HCT116 (cell line): ENCODE data around the gene PHYH. TPM values are rescaled to one million over a fixed set of nuclear protein-coding genes. Genes with fewer than 3 reads are reported as not detected.

Source experiments
- ATAC-seq: fragments of 200-7000 bp; cut with Tn5 transposase; 2 replicates; pipeline ENCODE4 v1.9.1; 2020; ENCODE audit warnings: mild to moderate bottlenecking, moderate library complexity
- BruUV-seq: library from RNA; stranded (reverse); fragments of 400-500 nt; replicated peaks from 2 replicates; lab custom pipeline; 2021; lab: Mats Ljungman, UMichigan
- CTCF ChIA-PET: fragments of 300-600 bp; sonication (Branson Sonifier 250); formaldehyde crosslinking; loops from one replicate; lab custom pipeline; 2021; ENCODE audit warnings: antibody characterized with exemption; lab: Charles Lee
- POLR2A ChIA-PET: fragments of 300-600, 350-600 bp; sonication (Branson Sonifier 250); formaldehyde crosslinking; loops from one replicate; lab custom pipeline; 2021; ENCODE audit warnings: antibody characterized with exemption; lab: Charles Lee
- RAD21 ChIA-PET, 2 experiments: fragments of 300-600 bp; sonication (Branson Sonifier 250); formaldehyde crosslinking; loops; one replicate each; lab custom pipeline; 2023; ENCODE audit warnings: low total read pairs in 2 of 2; ENCODE audit not compliant: uncharacterized antibody in 2 of 2, unreplicated experiment in 2 of 2, low non-redundant PET in 1 of 2; lab: Charles Lee
- DNase-seq: peaks from one replicate; pipeline ENCODE4 v3.0.0-alpha.2; 2010; ENCODE audit warnings: low read depth, low spot score
- H2AFZ ChIP-seq: fragments of 200-600 bp; shearing (Covaris generic), sonication (generic); 2 replicates; pipeline ENCODE4 v1.6.1; 2017; ENCODE audit warnings: low read depth, mixed run types, mixed read lengths, antibody characterized with exemption, low read length; ENCODE audit not compliant: poor library complexity, severe bottlenecking
- H3K27ac ChIP-seq: 2 replicates; pipeline ENCODE4 v1.5.1; 2012; ENCODE audit warnings: low read depth, low read length
- H3K27me3 ChIP-seq: fragments of 200-600 bp; sonication (generic); 2 replicates; pipeline ENCODE4 v1.6.1; 2016; ENCODE audit warnings: mixed run types, low read length, mixed read lengths; ENCODE audit not compliant: insufficient read depth
- H3K36me3 ChIP-seq, 2 experiments: fragments of 200-500 bp in 1 of 2; fragments of 200-600 bp in 1 of 2; sonication (Bioruptor generic) in 1 of 2; sonication (generic) in 1 of 2; 2 replicates each; pipeline versions ENCODE4 v1.5.1 to v1.6.1; 2014 to 2016; ENCODE audit warnings: low read length in 2 of 2, inconsistent platforms in 1 of 2, mixed read lengths in 1 of 2, mixed run types in 1 of 2; ENCODE audit not compliant: insufficient read depth in 2 of 2, control insufficient read depth in 1 of 2
- H3K4me1 ChIP-seq, 2 experiments: fragments of 200-600 bp in 1 of 2; sonication (generic) in 1 of 2; 2 replicates each; pipeline versions ENCODE4 v1.5.1 to v1.6.1; 2012 to 2017; ENCODE audit warnings: low read length in 2 of 2, inconsistent platforms in 1 of 2, mild to moderate bottlenecking in 1 of 2, mixed read lengths in 1 of 2, mixed run types in 1 of 2, moderate library complexity in 1 of 2; ENCODE audit not compliant: insufficient read depth in 2 of 2, control insufficient read depth in 1 of 2
- H3K4me2 ChIP-seq: fragments of 200-600 bp; sonication (generic); 2 replicates; pipeline ENCODE4 v1.6.1; 2017; ENCODE audit warnings: mixed run types, low read length, mixed read lengths
- H3K4me3 ChIP-seq, 2 experiments: fragments of 200-600 bp in 1 of 2; sonication (generic) in 1 of 2; replicated peaks in 1 of 2; 2 replicates each; pipeline ENCODE4 v1.5.1; 2011 to 2016; ENCODE audit warnings: low read length in 2 of 2, control low read depth in 1 of 2, low read depth in 1 of 2, mild to moderate bottlenecking in 1 of 2, mixed read lengths in 1 of 2, mixed run types in 1 of 2
- H3K79me2 ChIP-seq: fragments of 200-600 bp; sonication (generic); 2 replicates; pipeline ENCODE4 v1.6.1; 2017; ENCODE audit warnings: mild to moderate bottlenecking, mixed run types, low read length, moderate library complexity, mixed read lengths; ENCODE audit not compliant: insufficient read depth
- H3K9ac ChIP-seq: fragments of 200-600 bp; sonication (generic); 2 replicates; pipeline ENCODE4 v1.6.1; 2016; ENCODE audit warnings: low read length, mixed read lengths
- H3K9me2 ChIP-seq: fragments of 200-600 bp; sonication (generic), shearing (Covaris generic); 2 replicates; pipeline ENCODE4 v1.6.1; 2017; ENCODE audit warnings: mixed run types, mild to moderate bottlenecking, moderate library complexity; ENCODE audit not compliant: insufficient read depth
- H3K9me3 ChIP-seq, 2 experiments: fragments of 200-500 bp in 1 of 2; fragments of 200-600 bp in 1 of 2; sonication (Bioruptor generic) in 1 of 2; sonication (generic) in 1 of 2; 2 replicates each; pipeline ENCODE4 v1.6.1; 2014 to 2017; ENCODE audit warnings: low read length in 2 of 2, mixed read lengths in 2 of 2, inconsistent platforms in 1 of 2, low read depth in 1 of 2, mild to moderate bottlenecking in 1 of 2, mixed run types in 1 of 2, moderate library complexity in 1 of 2; ENCODE audit not compliant: control insufficient read depth in 1 of 2, insufficient read depth in 1 of 2
- H4K20me1 ChIP-seq: fragments of 200-600 bp; sonication (generic), shearing (Covaris generic); 2 replicates; pipeline ENCODE4 v1.6.1; 2017; ENCODE audit warnings: mixed run types, mild to moderate bottlenecking, moderate library complexity; ENCODE audit not compliant: insufficient read depth
- CEBPB ChIP-seq: IDR thresholded peaks from 2 replicates; pipeline ENCODE4 v1.6.1; 2012; ENCODE audit warnings: low read depth
- RAD21 ChIP-seq: IDR thresholded peaks from 2 replicates; pipeline ENCODE4 v1.6.1; 2012; ENCODE audit warnings: low read depth, mild to moderate bottlenecking
- SRF ChIP-seq: IDR thresholded peaks from 2 replicates; pipeline ENCODE4 v1.6.1; 2012; ENCODE audit warnings: low read depth
- TCF7L2 ChIP-seq: IDR thresholded peaks from 2 replicates; pipeline ENCODE4 v1.7.0; 2011; ENCODE audit warnings: borderline replicate concordance, inconsistent platforms; ENCODE audit not compliant: insufficient read depth, insufficient read length; ENCODE audit errors: extremely low read depth
- YY1 ChIP-seq: IDR thresholded peaks from 2 replicates; pipeline ENCODE4 v1.6.1; 2011; ENCODE audit warnings: low read length, low read depth, moderate library complexity, mild to moderate bottlenecking; ENCODE audit not compliant: insufficient replicate concordance; ENCODE audit errors: extremely low read depth
- ZFX ChIP-seq: fragments of 450-650 bp; IDR thresholded peaks from 2 replicates; pipeline ENCODE4 v1.6.1; 2017
- intact Hi-C: fragments of 100-400 bp; cut with micrococcal nuclease; formaldehyde crosslinking; loops from 2 replicates; pipeline ENCODE4 v1.10.0; 2022
- total RNA-seq: library from RNA; stranded (reverse); gene quantifications from one replicate; pipeline ENCODE4 v1.2.1, GENCODE V29; 2021; ENCODE audit not compliant: unreplicated experiment
- TF ChIP-seq, protein P1 (sequence below): IDR thresholded peaks from 2 replicates; pipeline ENCODE4 v1.6.1; 2012
- TF ChIP-seq, protein P2 (sequence below): IDR thresholded peaks from 2 replicates; pipeline ENCODE4 v1.6.1; 2012; ENCODE audit warnings: low read depth

Gene PHYH
- total RNA-seq, 1 experiment from 2014 or later, result 15.3 TPM

DNA sequence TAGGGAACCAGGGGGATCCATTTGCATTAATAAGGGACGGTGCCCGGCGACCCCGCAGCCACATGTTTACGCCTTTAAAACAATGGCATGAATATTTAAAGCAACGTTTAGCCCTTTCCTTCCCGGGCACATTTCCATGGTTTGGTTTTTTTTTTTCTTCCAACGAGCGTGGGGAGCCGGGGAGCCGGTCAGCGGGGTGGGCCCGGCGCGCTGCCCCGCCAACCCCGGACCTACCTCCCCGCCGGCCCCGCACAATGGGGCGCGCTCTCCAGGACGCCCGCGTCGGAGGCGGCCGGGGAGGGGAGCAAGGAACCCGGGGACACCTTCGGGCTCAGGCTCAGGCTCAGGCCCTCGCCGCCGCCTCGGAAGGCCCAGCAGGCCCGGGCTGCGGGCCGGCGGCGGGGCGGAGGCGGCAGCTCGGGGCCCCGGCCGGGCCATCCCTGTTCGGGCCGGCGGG lies 47.2 kb upstream of the PHYH start:
- intact Hi-C loops, result loop anchor here (5.0 kb wide), 1 partner anchor 185 kb away; the partner anchor contains the start of gene MCM10
- peak overlapping the region; percentile 95 for H3K9ac ChIP-seq
- TF ChIP-seq CEBPB (no peak), RAD21 (no peak), YY1 (no peak), TCF7L2 (no peak), ZFX (peak; percentile 97), SRF (no peak)
- TF ChIP-seq, protein P1, sequence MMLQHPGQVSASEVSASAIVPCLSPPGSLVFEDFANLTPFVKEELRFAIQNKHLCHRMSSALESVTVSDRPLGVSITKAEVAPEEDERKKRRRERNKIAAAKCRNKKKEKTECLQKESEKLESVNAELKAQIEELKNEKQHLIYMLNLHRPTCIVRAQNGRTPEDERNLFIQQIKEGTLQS, result no peak
- TF ChIP-seq, protein P2, sequence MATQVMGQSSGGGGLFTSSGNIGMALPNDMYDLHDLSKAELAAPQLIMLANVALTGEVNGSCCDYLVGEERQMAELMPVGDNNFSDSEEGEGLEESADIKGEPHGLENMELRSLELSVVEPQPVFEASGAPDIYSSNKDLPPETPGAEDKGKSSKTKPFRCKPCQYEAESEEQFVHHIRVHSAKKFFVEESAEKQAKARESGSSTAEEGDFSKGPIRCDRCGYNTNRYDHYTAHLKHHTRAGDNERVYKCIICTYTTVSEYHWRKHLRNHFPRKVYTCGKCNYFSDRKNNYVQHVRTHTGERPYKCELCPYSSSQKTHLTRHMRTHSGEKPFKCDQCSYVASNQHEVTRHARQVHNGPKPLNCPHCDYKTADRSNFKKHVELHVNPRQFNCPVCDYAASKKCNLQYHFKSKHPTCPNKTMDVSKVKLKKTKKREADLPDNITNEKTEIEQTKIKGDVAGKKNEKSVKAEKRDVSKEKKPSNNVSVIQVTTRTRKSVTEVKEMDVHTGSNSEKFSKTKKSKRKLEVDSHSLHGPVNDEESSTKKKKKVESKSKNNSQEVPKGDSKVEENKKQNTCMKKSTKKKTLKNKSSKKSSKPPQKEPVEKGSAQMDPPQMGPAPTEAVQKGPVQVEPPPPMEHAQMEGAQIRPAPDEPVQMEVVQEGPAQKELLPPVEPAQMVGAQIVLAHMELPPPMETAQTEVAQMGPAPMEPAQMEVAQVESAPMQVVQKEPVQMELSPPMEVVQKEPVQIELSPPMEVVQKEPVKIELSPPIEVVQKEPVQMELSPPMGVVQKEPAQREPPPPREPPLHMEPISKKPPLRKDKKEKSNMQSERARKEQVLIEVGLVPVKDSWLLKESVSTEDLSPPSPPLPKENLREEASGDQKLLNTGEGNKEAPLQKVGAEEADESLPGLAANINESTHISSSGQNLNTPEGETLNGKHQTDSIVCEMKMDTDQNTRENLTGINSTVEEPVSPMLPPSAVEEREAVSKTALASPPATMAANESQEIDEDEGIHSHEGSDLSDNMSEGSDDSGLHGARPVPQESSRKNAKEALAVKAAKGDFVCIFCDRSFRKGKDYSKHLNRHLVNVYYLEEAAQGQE, result no peak
- H3K4me1 ChIP-seq, result peaks cover 15 to 28% of the 10 kb centered on the region in 2 experiments; a peak in 3 of 4 replicates
- no peaks in the 10 kb centered on the region for H3K9me3 ChIP-seq
- H3K4me2 ChIP-seq, result peak overlapping the region; percentile 77
- BruUV-seq, result no TSS peak
- H3K79me2 ChIP-seq, result peaks cover 48% of the 10 kb centered on the region
- peaks cover 0 to 4% of the 10 kb centered on the region in 2 experiments; a peak in 2 of 4 replicates for H3K36me3 ChIP-seq
- RAD21 ChIA-PET, result no interaction called here
- H2AFZ ChIP-seq, result no peak overlapping the region
- POLR2A ChIA-PET, result no interaction called here
- no peak for DNase-seq
- no peaks in the 10 kb centered on the region for H3K9me2 ChIP-seq
- H3K27me3 ChIP-seq, result no peaks in the 10 kb centered on the region
- CTCF ChIA-PET, result no interaction called here
- H3K27ac ChIP-seq, result peak overlapping the region; percentile 90
- H3K4me3 ChIP-seq, result peak overlapping the region; percentile 68 to 84
- ATAC-seq, result peak; percentile 31
- H4K20me1 ChIP-seq, result no peaks in the 10 kb centered on the region
